ENCODE data around the gene SERINC5.

DNA sequence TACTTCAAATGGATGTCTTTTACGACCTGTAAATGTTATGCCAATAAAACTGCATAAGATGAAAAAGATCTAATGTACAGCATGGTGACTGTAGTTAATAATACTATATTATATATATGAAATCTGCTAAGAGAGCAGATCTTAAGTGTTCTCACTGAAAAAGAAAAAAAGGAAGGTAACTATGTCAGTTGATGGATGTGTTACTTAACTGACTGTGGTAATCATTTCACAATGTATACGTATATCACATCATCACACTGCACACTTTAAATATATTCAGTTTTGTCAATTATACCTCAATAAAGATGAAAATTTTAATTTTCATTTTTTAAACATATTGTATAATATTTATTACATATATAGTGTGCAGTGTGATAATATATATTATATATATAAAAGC is 188.8 kb downstream of the SERINC5 start:
- TF ChIP-seq, protein P1, sequence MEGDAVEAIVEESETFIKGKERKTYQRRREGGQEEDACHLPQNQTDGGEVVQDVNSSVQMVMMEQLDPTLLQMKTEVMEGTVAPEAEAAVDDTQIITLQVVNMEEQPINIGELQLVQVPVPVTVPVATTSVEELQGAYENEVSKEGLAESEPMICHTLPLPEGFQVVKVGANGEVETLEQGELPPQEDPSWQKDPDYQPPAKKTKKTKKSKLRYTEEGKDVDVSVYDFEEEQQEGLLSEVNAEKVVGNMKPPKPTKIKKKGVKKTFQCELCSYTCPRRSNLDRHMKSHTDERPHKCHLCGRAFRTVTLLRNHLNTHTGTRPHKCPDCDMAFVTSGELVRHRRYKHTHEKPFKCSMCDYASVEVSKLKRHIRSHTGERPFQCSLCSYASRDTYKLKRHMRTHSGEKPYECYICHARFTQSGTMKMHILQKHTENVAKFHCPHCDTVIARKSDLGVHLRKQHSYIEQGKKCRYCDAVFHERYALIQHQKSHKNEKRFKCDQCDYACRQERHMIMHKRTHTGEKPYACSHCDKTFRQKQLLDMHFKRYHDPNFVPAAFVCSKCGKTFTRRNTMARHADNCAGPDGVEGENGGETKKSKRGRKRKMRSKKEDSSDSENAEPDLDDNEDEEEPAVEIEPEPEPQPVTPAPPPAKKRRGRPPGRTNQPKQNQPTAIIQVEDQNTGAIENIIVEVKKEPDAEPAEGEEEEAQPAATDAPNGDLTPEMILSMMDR (conservative IDR thresholded peaks at IDR 0.05; ENCODE audit: low read depth, low read length): no peak
- TF ChIP-seq FOS (IDR thresholded peaks at IDR 0.05; ENCODE audit: low read depth, low read length) (no peak), POLR2A (IDR thresholded peaks at IDR 0.05; ENCODE audit: low read depth, low read length) (no peak), MAZ (IDR thresholded peaks at IDR 0.05; ENCODE audit: borderline replicate concordance, low read depth, low read length) (no peak), RAD21 (IDR thresholded peaks at IDR 0.05; ENCODE audit: low read length) (no peak)
